ENCODE data around the gene FBXO17. TPM values are rescaled to one million over a fixed set of nuclear protein-coding genes. Genes with fewer than 3 reads are reported as not detected.
"Not testable (repeated sequence)": the region's sequence is repeated elsewhere in the genome, so short reads cannot be mapped to it uniquely, and the experiment has no call there.

FBXO17 gene
- total RNA-seq, 1 experiment from 2014 or later, result 12.5 TPM

DNA sequence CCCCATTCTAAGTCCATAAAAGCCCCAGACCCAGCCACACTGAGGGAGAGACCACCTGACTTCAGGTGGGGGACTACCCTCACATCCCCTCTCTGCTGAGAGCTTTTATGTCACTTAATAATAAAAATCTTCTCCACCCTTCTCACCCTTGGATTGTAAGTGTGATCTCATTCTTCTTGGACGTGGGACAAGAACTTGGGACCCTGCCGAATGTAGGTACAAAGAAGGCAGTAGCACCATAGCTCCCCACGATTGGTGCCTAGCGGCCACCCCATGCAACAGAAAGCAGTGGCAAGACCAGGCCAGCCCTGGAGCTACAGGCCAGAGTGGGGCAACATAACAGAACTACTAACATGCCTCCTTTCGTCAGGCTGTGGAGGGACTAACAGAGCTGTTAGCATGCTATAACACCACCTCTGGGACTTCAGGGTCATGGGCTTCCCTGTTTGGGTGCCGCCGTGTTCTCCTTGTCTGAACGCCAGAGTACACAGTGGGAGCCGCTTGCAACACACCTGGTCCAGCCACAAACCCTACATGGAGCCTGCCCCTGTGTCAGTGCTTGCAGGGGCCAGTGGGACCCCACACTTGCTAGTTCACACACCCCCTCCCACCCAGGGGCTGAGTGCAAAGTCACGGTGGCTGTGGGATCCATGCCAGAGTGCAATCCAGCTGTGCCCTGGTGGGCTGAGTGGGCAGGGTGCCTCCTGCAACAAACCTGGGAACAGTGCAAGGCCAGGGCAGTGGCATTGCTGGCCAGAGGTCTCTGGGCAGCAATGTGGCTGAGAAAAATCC lies 5.2 kb upstream of the FBXO17 start:
- no peak for DNase-seq (ENCODE audit: low read depth)

DNA sequence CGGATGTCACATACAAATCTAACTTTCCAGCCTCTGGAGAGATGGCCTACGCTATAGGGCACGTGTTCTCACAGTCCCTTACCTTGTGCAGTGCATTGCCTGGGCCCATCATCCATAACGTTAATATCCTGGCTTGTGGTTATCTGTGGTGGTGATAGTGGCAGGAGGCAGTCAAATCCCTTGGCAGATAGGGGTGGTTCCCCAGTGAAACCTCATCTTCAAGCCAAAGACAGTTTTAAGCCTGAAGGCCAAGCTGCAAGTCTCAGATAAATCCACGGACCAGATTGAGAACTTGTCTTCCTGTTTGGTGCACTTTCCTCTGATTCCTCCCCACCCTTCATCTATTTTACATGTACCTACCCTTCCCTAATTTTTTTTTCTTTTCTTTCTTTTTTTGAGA lies 4.3 kb upstream of the FBXO17 start:
- no peak for DNase-seq (ENCODE audit: low read depth)

DNA sequence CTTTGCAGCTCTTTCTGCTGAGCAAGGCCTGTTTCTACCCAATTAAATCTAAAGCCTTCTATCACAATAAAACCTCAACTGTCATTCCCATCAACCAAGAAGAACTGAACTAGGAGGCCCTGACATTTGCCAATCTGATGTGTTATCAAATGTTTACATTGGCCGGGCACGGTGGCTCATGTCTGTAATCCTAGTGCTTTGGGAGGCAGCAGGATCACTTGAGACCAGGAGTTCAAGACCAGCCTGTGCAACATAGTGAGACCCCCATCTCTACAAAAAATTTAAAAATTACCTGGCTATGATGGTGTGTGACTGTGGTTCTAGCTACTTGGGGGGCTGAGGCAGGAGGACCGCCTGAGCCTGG lies 2.8 kb upstream of the FBXO17 start:
- no peak for DNase-seq (ENCODE audit: low read depth)

DNA sequence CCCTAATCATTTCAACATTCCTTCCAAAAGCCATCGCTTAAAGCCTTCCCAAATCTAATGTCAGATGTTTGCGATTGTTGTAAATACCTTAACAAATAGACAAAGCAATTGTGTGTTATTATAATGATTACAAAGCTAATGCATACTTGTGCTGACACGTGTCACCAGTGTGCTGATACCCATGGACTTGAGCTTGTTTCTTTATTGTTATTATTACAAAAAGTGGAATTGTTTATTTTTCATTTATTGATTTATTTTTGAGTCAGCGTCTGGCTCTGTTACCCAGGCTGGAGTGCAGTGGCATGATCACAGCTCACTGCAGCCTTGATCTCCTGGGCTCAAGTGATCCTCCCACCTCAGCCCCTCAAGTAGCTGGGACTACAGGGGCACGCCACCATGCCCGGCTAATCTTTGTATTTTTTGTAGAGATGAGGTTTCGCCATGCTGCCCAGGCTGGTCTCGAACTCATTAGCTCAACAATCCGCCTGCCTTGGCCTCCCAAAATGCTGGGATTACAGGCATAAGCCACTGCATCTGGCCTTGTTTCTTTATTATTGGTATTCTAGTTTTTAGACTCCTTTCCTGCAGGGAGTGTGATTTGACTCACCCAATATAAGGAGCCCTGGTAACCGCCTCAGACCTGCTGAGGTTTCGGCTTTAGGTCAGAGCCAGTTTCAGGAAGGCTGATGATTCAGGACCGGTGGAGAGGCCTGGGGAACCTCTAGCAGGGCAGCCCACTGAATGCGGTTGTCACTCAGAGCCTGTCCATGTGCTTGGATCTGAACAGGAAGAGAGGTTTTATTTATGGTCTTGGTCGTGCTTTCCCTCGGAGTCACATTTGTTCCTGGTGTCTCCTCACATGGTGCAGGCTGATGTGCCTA lies 2.1 kb upstream of the FBXO17 start:
- DNase-seq (ENCODE audit: low read depth), result peak; percentile 42

DNA sequence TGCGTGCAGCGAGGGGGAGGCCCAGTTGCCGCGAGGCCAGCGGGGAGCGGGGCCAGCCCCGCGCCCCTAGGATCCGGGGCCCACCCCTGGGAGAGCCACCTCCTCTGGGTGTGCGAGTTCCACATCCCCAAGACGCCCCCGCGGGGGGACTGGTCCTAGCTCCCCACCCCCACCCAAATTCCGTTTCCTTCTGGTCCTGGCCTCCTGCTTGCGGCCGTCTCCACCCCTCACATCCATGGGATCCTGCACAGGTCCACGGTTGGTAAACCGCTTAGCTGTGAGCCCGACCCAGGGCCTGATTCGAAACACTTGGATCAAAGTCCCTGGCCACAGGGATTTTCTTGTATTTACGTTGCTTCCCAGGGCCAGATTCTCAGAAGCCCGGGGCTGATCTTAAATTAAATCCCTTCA lies 324 bp upstream of the FBXO17 start:
- DNase-seq (ENCODE audit: low read depth), result peak; percentile 39

DNA sequence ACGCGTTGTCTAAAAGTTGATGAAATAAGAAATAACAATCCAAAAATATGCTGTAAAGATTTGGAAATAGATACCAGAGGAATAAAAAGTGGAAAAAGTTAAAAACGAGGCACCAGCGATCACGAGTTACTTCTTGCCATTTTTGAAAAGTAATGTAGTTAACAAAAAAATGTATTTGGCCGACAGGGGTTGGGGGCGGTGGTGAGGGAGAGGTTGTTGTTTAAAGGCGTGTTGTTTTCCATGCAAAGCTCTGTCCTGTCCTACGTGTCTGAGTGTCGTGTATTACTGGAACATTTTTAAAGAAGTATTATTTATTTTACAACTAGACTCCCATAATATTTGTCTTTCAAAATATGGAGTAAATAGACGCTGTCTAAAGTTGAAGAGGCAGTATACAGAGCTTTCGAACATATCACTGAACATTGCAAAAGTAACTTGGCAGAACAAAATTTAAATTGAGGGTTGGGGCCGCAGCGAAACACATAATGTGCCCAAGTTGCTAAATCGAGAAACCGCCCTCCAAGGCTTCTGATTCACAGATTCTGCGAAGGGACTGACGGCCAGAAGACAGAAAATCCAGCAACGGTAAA lies 823 bp downstream of the FBXO17 start:
- DNase-seq (ENCODE audit: low read depth), result no peak

DNA sequence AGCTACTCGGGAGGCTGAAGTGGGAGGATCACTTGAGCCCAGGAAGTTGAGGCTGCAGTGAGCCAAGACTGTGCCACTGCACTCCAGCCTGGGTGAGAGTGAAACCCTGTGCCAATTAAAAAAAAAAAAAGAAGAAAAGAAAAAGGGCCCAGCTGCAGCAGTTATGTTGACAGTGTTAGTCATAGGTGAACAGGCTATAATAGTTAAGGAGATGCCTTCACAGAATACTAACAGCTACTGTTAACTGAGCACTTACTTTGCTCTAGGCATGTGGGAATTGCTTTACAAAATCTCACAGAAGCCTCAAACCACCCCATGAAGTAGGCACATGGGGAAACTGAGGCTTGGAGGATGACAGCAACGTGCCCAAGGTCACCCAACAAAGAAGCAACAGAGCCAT lies 3.9 kb downstream of the FBXO17 start:
- DNase-seq (ENCODE audit: low read depth), result no peak

DNA sequence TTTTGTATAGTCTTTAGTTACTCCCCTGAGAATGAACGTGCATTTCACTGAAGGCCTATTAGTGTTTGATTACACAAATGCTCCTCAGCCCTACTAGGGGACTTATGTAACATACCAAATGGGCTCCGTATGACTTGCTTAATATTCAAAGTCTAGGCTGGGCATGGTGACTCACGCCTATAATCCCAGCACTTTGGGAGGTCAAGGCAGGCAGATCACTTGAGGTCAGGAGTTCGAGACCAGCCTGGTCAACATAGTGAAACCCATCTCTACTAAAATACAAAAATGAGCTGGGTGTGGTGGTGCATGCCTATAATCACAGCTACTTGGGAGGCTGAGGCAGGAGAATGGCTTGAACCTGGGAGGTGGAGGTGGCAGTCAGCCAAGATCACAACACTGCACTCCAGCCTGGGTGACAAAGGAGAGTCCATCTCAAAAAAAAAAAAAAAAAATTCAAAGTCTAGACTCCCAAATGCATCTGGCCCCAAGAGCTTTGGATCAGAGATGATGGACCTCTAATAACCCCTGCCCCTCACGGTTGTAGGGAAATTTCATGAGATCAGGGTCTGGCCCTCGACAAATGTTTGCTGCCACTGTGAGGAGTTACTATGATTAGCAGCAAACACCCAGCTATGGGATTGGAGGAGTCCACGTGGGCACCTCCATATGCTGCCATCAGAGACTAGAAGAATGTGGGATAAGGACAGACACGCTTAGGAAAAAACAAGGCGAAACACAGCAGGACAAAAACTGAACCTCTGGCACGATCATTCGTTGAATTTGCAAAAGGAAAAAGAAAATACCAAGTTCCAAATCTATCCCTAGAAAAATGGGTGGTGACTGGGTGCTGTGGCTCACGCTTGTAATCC lies 4.6 kb downstream of the FBXO17 start:
- no peak for DNase-seq (ENCODE audit: low read depth)

DNA sequence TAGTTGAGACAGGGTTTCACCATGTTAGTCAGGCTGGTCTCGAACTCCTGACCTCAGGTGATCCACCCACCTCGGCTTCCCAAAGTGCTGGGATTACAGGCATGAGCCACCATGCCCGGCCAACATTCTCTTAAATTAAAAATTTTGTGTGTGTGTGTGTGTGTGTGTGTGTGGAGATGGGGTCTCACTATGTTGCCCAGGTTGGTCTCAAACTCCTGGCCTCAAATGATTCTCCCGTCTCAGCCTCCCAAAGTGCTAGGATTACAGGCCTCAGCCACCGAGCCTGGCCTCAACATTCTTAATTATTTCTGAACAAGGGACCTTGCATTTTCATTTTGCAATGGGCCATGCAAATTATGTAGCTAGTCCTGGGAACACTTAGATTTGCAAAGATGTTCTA lies 9.4 kb downstream of the FBXO17 start:
- DNase-seq (ENCODE audit: low read depth), result not testable (repeated sequence)

DNA sequence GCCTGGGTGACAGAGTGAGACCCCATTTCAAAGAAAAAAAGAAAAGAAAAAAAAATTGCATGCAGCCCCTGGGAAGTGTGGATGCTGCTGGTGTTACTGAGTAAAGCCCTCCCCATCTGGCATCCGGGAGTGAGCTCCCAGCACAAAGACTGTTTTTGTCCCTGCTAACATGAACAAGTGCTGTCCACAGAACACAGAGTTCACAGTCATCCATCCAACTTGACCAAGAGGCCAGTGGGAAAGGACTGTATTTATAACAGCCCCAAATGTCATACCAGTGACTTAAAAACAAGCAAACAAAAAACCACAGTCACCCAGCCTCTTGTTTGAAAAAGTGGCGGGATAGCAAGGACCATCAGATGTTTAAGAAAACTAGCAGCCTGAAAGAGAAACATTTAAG lies 10.8 kb downstream of the FBXO17 start:
- no peak for DNase-seq (ENCODE audit: low read depth)

DNA sequence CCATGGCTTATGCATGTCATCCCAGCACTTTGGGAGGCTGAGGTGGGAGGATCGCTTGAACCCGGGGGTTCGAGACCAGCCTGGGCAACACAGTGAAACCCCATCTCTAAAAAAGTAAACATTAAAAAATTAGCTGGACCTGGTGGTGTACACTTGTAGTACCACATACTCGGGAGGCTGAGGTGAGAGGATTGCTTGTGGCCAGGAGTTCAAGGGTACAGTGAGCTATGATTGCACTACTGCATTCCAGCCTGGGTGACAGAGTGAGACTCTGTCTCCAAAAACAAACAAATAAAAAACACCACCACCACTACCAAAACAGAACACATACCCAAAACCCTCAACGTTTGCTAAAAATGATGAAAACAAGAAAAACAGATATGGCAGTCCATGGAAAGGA lies 15.9 kb downstream of the FBXO17 start:
- DNase-seq (ENCODE audit: low read depth), result no peak

DNA sequence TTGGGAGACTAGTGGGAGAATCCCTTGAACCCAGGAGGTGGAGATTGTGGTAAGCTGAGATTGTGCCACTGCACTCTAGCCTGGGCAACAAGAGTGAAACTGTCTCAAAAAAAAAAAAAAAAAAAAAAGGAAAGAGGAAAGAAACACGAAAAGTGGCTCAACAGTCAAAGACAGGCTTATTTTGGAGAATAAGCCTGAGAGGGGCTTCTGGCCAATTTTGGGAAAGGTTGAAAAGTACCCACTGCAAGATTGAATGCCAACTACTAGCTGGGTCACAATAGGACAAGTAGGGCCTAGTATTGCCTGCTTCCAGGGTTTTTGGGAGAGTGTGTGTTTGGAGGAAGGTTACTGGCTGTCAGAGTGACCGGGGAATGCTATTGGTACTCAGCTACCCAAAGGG lies 17.2 kb downstream of the FBXO17 start:
- DNase-seq (ENCODE audit: low read depth), result no peak

DNA sequence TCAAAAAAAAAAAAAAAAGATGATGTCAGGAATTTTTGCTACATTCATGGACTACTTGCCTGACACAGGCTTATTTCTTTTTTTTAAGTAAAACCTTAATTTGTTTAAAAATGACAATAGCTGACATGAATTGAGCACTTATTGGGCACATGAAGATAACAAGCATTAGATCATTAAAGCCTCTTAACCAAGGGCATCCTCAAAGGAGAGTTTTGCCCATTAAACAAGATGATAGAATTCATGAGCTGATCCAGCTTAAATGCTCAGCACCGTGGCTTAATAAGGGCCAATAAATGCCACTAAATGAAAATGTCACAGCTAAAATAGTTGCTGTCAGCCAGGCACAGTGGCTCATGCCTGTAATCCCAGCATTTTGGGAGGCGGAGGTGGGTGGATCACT lies 19.3 kb downstream of the FBXO17 start:
- no peak for DNase-seq (ENCODE audit: low read depth)

DNA sequence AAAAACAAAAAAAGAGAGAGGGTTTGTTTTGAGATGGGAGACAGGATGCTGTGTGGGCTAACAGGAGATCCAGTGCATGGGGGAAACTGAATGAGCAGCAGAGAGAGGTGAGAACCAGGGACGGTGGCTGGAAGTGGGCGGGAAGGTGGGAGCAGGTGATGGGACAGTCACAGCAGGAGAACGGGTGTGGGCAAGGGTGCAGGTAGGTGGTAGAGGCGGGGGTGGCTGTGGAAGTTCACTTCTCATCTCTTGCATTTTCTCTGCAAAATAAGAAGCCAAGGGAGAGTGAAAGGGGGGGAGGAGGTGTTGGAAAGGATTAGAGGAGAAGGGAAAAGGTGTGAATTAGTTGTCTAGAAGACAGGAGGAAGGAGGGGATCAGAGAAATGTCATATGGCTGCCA lies 21.9 kb downstream of the FBXO17 start:
- DNase-seq (ENCODE audit: low read depth), result no peak

DNA sequence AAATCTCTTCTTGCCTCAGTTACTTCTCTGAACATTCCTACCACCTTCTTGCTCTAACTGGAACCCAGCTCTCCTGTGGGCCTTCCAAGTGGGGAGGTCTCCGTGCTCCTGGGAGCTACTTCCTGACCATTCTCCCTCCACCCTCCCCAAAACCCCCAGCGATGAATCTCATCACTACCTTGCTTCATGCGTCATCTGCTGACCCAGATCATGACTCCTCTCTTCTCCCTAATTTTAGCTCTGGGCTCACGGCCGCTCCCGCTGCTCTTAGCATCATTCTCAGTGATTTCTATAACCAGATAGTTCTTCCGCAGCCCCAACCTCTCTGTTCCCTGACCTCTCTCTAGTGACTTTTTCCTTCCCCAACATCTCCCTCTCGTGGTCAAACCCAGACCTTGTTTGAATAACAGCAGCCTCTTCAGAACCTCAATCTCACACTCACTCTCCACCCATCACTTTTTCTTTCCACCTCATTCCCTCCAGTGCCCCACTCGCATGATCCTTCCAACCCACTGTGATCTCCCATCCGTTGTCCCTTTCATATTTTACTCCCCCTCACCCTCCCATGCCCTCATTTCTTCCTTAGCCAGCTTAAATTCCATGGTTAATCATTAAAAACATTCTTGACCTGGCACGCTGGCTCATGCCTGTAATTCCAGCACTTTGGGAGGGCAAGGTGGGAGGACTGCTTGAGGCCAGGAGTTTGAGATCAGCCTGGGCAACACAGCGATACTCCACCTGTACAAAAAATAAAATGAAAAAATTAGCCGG lies 23.0 kb downstream of the FBXO17 start:
- no peak for DNase-seq (ENCODE audit: low read depth)

DNA sequence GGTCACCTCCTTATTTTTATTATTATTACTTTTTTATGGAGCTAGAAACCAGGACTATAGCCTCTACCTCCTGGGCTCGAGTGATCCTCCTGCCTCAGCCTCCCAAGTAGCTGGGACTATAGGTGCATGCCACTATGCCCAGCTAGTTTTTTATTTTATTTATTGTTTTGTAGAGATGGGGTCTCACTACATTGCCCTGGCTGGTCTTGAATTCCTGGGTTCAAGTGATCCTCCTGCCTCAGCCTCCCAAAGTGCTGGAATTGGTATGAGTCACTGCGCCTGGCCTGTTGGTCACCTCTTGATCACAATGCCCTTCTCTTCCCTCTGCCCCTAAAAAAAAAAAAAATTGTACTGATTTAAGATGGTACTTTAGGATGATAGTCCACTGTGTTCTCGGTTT lies 24.4 kb downstream of the FBXO17 start:
- DNase-seq (ENCODE audit: low read depth), result no peak

DNA sequence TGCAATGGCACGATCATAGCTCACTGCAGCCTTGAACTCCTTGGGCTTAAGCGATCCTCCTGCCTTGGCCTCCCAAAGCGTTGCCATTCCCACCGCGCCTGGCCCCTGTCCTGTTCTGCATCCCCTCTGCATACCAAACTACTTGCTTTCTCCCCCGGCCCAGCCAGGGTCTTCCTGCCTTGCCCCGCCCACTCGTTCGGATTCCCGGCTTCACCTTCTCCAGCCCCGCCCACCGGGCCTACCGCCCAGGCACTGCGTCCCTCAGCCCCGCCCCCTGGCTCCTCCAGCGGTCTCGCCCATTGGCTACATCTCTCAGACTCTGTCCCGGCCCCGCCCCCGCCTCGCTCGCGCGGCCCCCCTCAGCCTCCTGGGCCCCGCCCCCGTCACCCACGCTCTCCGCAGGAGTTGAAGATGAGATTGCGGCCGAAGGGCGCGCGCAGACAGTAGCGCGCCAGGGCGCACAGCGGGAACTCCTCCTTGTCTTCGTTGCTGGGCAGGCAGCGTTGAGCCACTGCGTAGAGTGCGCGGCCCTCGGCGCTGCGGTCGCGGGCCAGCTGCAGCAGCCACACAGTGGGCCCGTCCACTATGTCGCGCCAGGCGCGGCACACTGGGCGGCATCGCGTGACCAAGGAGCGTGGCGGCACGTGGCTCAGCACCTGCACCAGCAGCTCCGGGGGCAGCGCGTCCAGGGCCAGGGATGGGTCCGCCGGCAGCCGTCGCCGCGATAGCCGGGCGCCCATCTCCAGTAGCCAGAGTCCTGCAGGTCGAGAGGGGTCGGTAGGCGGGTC lies 25.8 kb downstream of the FBXO17 start:
- DNase-seq (ENCODE audit: low read depth), result peak; percentile 67

DNA sequence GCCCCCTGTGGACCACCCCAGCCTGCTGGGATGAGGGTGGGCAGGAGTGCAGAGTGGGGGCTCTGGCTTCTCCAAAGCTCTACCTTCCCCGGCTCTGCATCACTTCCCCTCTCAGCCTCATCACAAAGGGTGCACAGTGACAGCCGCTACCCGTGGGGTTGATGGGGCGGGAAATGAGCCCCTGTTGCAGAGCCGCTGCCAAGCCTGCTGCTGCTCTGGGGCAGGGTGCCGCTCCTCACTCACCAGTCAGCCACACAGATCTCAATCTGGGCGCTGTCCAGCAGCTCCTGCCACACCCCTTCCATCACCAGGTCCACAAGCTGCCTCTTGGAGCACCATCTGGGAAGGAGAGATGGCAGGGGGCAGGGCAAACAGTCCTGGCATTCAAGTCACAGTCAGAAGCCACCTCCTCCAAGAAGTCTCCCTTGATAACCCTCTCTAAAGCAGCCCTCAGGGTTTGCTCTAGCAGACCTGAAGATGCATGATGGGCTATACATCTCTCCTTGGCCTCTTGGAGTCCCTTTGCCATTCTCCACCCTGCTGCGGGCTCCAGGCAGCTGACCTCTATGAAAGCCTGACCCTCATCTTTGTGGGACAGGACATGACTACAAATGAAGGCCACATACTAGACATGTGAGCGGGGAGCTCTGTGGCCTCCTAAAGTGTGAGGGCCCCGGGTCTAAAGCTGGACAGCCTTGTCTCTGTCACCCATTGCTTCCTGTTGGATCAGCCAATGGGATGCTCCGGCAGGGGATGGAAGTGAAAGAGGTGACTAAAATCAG lies 29.1 kb downstream of the FBXO17 start:
- DNase-seq (ENCODE audit: low read depth), result no peak

DNA sequence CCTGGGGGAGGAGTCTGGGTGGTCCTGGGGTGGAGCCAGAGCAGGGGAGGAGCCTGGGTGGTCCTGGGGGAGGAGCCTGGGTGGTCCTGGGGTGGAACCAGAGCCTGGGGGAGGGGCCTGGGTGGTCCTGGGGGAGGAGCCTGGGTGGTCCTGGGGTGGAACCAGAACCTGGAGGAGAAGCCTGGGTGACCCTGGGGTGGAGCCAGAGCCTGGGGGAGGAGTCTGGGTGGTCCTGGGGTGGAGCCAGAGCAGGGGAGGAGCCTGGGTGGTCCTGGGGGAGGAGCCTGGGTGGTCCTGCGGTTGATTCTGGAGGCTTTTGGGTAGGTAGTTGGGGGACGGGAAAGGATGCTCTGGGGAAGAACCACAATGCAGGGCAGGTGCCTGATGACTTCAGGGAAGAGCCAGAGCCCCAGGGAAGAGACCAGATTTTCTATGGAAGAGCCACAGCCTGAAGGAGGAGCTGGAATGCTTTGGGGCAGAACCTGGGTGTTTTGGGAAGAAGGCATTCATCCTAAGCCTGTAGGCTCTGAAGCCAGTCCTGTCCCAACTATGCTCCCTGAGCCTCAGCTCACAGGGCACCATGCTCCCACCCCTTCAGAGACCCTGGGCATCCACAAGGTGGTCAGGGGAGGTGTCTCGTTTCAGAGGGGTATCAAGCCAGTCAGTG lies 29.8 kb downstream of the FBXO17 start:
- no peak for DNase-seq (ENCODE audit: low read depth)

All from RPMI7951 (cell line).